B cell (primary cell): ENCODE measurements around the gene POLE. TPM values are rescaled to one million over a fixed set of nuclear protein-coding genes. Genes with fewer than 3 reads are reported as not detected.
A peak's percentile ranks its signal among the peaks of the same experiment; 100 is the strongest.

Experiments
- ATAC-seq: fragments of 200-7000 bp; cut with Tn5 transposase; one replicate; pipeline ENCODE4 v1.10.0; 2021; ENCODE audit warnings: low read depth, mild to moderate bottlenecking, moderate number of reproducible peaks, moderate library complexity
- CTCF ChIA-PET: fragments of 350-600 bp; sonication (Branson Sonifier 250); formaldehyde crosslinking; loops from one replicate; lab custom pipeline; 2021; ENCODE audit warnings: antibody characterized with exemption, inconsistent platforms; lab: Charles Lee
- POLR2A ChIA-PET: fragments of 350-600 bp; sonication (Branson Sonifier 250); formaldehyde crosslinking; loops from one replicate; lab custom pipeline; 2021; ENCODE audit warnings: antibody characterized with exemption; lab: Charles Lee
- DNase-seq: peaks from one replicate; pipeline ENCODE4 v3.0.0; 2013
- H2AFZ ChIP-seq: 2 replicates; pipeline ENCODE4 v1.6.1; 2012; ENCODE audit warnings: mild to moderate bottlenecking, low read depth, low read length; ENCODE audit not compliant: insufficient read depth, poor library complexity, severe bottlenecking
- H3K27ac ChIP-seq, 2 donors: 1 replicate in 1 of 2; 2 replicates in 1 of 2; pipeline ENCODE4 v1.5.1; 2012 to 2013; ENCODE audit warnings: low read length in 2 of 2, mild to moderate bottlenecking in 2 of 2, moderate library complexity in 1 of 2
- H3K27me3 ChIP-seq, 4 experiments: fragments of 200-600 bp in 1 of 4; sonication (generic) in 1 of 4; replicated peaks in 1 of 4; 1 replicate in 2 of 4; 2 replicates in 2 of 4; pipeline versions ENCODE4 v1.6.1 to v1.7.0; 2013 to 2016; ENCODE audit warnings: low read length in 3 of 4, mild to moderate bottlenecking in 2 of 4, mixed read lengths in 1 of 4, moderate library complexity in 1 of 4; ENCODE audit not compliant: insufficient read depth in 4 of 4, control insufficient read depth in 3 of 4; ENCODE audit errors: control extremely low read depth in 1 of 4
- H3K36me3 ChIP-seq, 2 experiments: replicated peaks in 1 of 2; 1 replicate in 1 of 2; 2 replicates in 1 of 2; pipeline versions ENCODE4 v1.6.1 to v1.7.1; 2013; ENCODE audit warnings: low read length in 1 of 2; ENCODE audit not compliant: insufficient read depth in 2 of 2, control insufficient read depth in 1 of 2; ENCODE audit errors: control extremely low read depth in 1 of 2, extremely low read depth in 1 of 2
- H3K4me1 ChIP-seq, 2 donors: fragments of 200-600 bp in 1 of 2; sonication (generic) in 1 of 2; 1 replicate in 1 of 2; 2 replicates in 1 of 2; pipeline versions ENCODE4 v1.5.1 to v1.6.1; 2013 to 2017; ENCODE audit warnings: low read length in 2 of 2; ENCODE audit not compliant: control insufficient read depth in 2 of 2, insufficient read depth in 2 of 2
- H3K4me2 ChIP-seq: replicated peaks from 2 replicates; pipeline ENCODE3; 2012; ENCODE audit warnings: mild to moderate bottlenecking, low read depth, low read length; ENCODE audit not compliant: poor library complexity, severe bottlenecking
- H3K4me3 ChIP-seq, 5 experiments: fragments of 200-600 bp in 1 of 5; sonication (generic) in 1 of 5; 1 replicate in 3 of 5; 2 replicates in 2 of 5; pipeline versions ENCODE4 v1.5.1 to v1.7.0; 2011 to 2016; ENCODE audit warnings: low read length in 4 of 5, mild to moderate bottlenecking in 4 of 5, low read depth in 2 of 5, control low read depth in 1 of 5, moderate library complexity in 1 of 5; ENCODE audit not compliant: insufficient read depth in 1 of 5; ENCODE audit errors: control extremely low read depth in 1 of 5, extremely low read depth in 1 of 5
- H3K79me2 ChIP-seq: fragments of 200-600 bp; sonication (generic); one replicate; pipeline ENCODE4 v1.6.0; 2016; ENCODE audit warnings: low read length; ENCODE audit not compliant: control insufficient read depth, insufficient read depth
- H3K9ac ChIP-seq: fragments of 200-600 bp; sonication (generic); 2 replicates; pipeline ENCODE4 v1.6.1; 2017; ENCODE audit warnings: mild to moderate bottlenecking, low read length, moderate library complexity
- H3K9me3 ChIP-seq, 3 donors: one replicate each; pipeline versions ENCODE4 v1.6.1 to v1.7.1; 2013; ENCODE audit warnings: low read length in 2 of 3; ENCODE audit not compliant: control insufficient read depth in 2 of 3, insufficient read depth in 1 of 3; ENCODE audit errors: control extremely low read depth in 1 of 3
- H4K20me1 ChIP-seq: 2 replicates; pipeline ENCODE4 v1.6.0; 2012; ENCODE audit warnings: mild to moderate bottlenecking, low read length; ENCODE audit not compliant: insufficient read depth, control insufficient read depth, poor library complexity, severe bottlenecking
- H3K27ac Mint-ChIP-seq: one replicate; pipeline ENCODE4 v1.8.0; 2021; ENCODE audit warnings: mixed read lengths
- H3K27me3 Mint-ChIP-seq: one replicate; pipeline ENCODE4 v1.8.0; 2021; ENCODE audit warnings: mixed read lengths
- H3K4me1 Mint-ChIP-seq: one replicate; pipeline ENCODE4 v1.8.0; 2021; ENCODE audit warnings: mixed read lengths
- H3K4me3 Mint-ChIP-seq: one replicate; pipeline ENCODE4 v1.8.0; 2021; ENCODE audit warnings: mixed read lengths
- H3K9me3 Mint-ChIP-seq: one replicate; pipeline ENCODE4 v1.8.0; 2022; ENCODE audit warnings: mixed read lengths; ENCODE audit not compliant: insufficient read depth
- CTCF ChIP-seq: fragments of 200-600 bp; IDR thresholded peaks from one replicate; pipeline ENCODE4 v1.8.0; 2022; ENCODE audit warnings: antibody characterized with exemption, mild to moderate bottlenecking
- EZH2 ChIP-seq: IDR thresholded peaks from 2 replicates; pipeline ENCODE4 v1.6.1; 2012; ENCODE audit warnings: borderline replicate concordance, low read depth, mild to moderate bottlenecking, moderate library complexity, low read length; ENCODE audit not compliant: insufficient read depth, poor library complexity, severe bottlenecking
- WGBS: methylation state at CpG from one replicate; pipeline ENCODE4 v1.1.5; 2013; ENCODE audit warnings: missing lambda C conversion rate; ENCODE audit not compliant: insufficient coverage; 5-methylcytosine and 5-hydroxymethylcytosine counted together
- intact Hi-C: fragments of 100-400 bp; cut with micrococcal nuclease; formaldehyde crosslinking; loops from one replicate; pipeline ENCODE4 v1.10.0; 2022
- polyA plus RNA-seq: library from polyadenylated mRNA; depleted of rRNA; stranded (reverse); fragments of >200 nt; gene quantifications from 2 replicates; pipeline ENCODE4 v1.2.3, GENCODE V29; 2012
- total RNA-seq, 2 donors: library from RNA; stranded (reverse); fragments of 120-200 nt in 1 of 2; gene quantifications; 1 replicate in 1 of 2; 2 replicates in 1 of 2; pipeline versions ENCODE4 v1.2.3 to v1.2.4, GENCODE V29; 2013 to 2022

The POLE gene
- total and polyA plus RNA-seq, 2 donors (not counting 1 experiment from before 2014, with no cell fraction given), result 32.0 to 62.0 TPM

- Histone ChIP-seq H3K9ac (peak overlapping the region; percentile 68), H3K9me3 (peaks cover 0 to 41% (median 15%) of the 10 kb centered on the region in 3 donors), H3K27me3 (no peaks in the 10 kb centered on the region), H2AFZ (peak overlapping the region; percentile 79), H3K4me3 (peak overlapping the region; percentile 38 to 76 (median 61)), H3K4me2 (peak overlapping the region; percentile 81), H3K27ac (peak overlapping the region; percentile 29 to 59), H3K4me1 (peaks cover 10 to 23% of the 10 kb centered on the region in 2 donors), H4K20me1 (peaks cover 35% of the 10 kb centered on the region), H3K36me3 (peaks cover 3 to 10% of the 10 kb centered on the region in 2 experiments), H3K79me2 (peaks cover 51% of the 10 kb centered on the region)
- Mint-ChIP-seq H3K4me3 (peak overlapping the region; percentile 83), H3K27ac (peak overlapping the region; percentile 37), H3K4me1 (peaks cover 13% of the 10 kb centered on the region), H3K27me3 (no peaks in the 10 kb centered on the region), H3K9me3 (peaks cover 10% of the 10 kb centered on the region)
- DNase-seq, result no peak
- CTCF ChIA-PET, result no interaction called here
- POLR2A ChIA-PET, result interaction anchor here (1.3 to 1.6 kb wide), 2 partner anchors 51 to 109 kb away, joined by 3 to 5 read pairs; partner anchors contain the start of gene ANKLE2
- TF ChIP-seq EZH2 (no peak), CTCF (no peak)
- intact Hi-C loops, result no loop called here
- no peak for ATAC-seq
- 2% methylated on average over 50 of the region's 59 CpGs for WGBS
These were observed 24.1 kb upstream of the POLE start for GRCh38 chr12:132711080-132711843.
